SK-N-SH treated with all-trans-retinoic acid at 6 μM for 48 hours (cell line): ENCODE data around the gene ZNF488.

Source experiments
- ATAC-seq: fragments of 200-7000 bp; cut with Tn5 transposase; 3 replicates; pipeline ENCODE4 v1.9.1; 2020; ENCODE audit warnings: mild to moderate bottlenecking, moderate library complexity
- CSDC2 ChIP-seq: fragments of 250-450 bp; sonication (Bioruptor Pico); IDR thresholded peaks from 2 replicates; pipeline ENCODE4 v1.5.0; 2020; ENCODE audit warnings: mild to moderate bottlenecking, moderate library complexity
- CSRNP3 ChIP-seq: fragments of 250-450 bp; sonication (Bioruptor Pico); IDR thresholded peaks from 2 replicates; pipeline ENCODE4 v1.5.1; 2021; ENCODE audit warnings: mild to moderate bottlenecking, moderate library complexity
- GLIS3 ChIP-seq: fragments of 250-450 bp; sonication (Bioruptor Pico); IDR thresholded peaks from 2 replicates; pipeline ENCODE4 v1.5.0; 2020; ENCODE audit warnings: mild to moderate bottlenecking, moderate library complexity
- RARB ChIP-seq: fragments of 250-450 bp; sonication (Bioruptor Pico); IDR thresholded peaks from 2 replicates; pipeline ENCODE4 v1.8.0; 2021; ENCODE audit warnings: mild to moderate bottlenecking, moderate library complexity
- TCF4 ChIP-seq: fragments of 250-450 bp; sonication (Bioruptor Pico); IDR thresholded peaks from 2 replicates; pipeline ENCODE4 v1.8.0; 2021; ENCODE audit warnings: mild to moderate bottlenecking, moderate library complexity, borderline replicate concordance
- TOX ChIP-seq: fragments of 250-450 bp; sonication (Bioruptor Pico); IDR thresholded peaks from 2 replicates; pipeline ENCODE4 v1.8.0; 2021; ENCODE audit warnings: mild to moderate bottlenecking, moderate library complexity, borderline replicate concordance
- ZC3H10 ChIP-seq: fragments of 250-450 bp; sonication (Bioruptor Pico); IDR thresholded peaks from 2 replicates; pipeline ENCODE4 v1.5.1; 2021; ENCODE audit warnings: mild to moderate bottlenecking, moderate library complexity
- ZFP30 ChIP-seq: fragments of 450-650 bp; formaldehyde crosslinking; IDR thresholded peaks from 2 replicates; pipeline ENCODE4 v1.5.0; 2022; ENCODE audit warnings: mild to moderate bottlenecking, moderate library complexity
- ZNF70 ChIP-seq: fragments of 450-650 bp; formaldehyde crosslinking; IDR thresholded peaks from 2 replicates; pipeline ENCODE4 v1.5.0; 2020; ENCODE audit warnings: mild to moderate bottlenecking, moderate library complexity
- TF ChIP-seq, protein P1 (sequence below): fragments of 250-450 bp; sonication (Bioruptor Pico); IDR thresholded peaks from 2 replicates; pipeline ENCODE4 v1.8.0; 2021; ENCODE audit warnings: low read depth, mild to moderate bottlenecking, moderate library complexity, borderline replicate concordance
- TF ChIP-seq, protein P2 (sequence below): fragments of 250-450 bp; sonication (Bioruptor Pico); IDR thresholded peaks from 2 replicates; pipeline ENCODE4 v1.5.0; 2020; ENCODE audit warnings: mild to moderate bottlenecking, moderate library complexity
- TF ChIP-seq, protein P3 (sequence below): fragments of 250-450 bp; sonication (Bioruptor Pico); IDR thresholded peaks from 2 replicates; pipeline ENCODE4 v1.8.0; 2020; ENCODE audit warnings: mild to moderate bottlenecking, moderate library complexity, borderline replicate concordance

ZNF488 gene

GRCh38 chr10:47414227-47414592 is 30.1 kb upstream of the ZNF488 start (continued):
- TF ChIP-seq, protein P1, sequence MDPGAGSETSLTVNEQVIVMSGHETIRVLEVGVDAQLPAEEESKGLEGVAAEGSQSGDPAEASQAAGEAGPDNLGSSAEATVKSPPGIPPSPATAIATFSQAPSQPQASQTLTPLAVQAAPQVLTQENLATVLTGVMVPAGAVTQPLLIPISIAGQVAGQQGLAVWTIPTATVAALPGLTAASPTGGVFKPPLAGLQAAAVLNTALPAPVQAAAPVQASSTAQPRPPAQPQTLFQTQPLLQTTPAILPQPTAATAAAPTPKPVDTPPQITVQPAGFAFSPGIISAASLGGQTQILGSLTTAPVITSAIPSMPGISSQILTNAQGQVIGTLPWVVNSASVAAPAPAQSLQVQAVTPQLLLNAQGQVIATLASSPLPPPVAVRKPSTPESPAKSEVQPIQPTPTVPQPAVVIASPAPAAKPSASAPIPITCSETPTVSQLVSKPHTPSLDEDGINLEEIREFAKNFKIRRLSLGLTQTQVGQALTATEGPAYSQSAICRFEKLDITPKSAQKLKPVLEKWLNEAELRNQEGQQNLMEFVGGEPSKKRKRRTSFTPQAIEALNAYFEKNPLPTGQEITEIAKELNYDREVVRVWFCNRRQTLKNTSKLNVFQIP (CRISPR knock-in tag): no peak

DNA sequence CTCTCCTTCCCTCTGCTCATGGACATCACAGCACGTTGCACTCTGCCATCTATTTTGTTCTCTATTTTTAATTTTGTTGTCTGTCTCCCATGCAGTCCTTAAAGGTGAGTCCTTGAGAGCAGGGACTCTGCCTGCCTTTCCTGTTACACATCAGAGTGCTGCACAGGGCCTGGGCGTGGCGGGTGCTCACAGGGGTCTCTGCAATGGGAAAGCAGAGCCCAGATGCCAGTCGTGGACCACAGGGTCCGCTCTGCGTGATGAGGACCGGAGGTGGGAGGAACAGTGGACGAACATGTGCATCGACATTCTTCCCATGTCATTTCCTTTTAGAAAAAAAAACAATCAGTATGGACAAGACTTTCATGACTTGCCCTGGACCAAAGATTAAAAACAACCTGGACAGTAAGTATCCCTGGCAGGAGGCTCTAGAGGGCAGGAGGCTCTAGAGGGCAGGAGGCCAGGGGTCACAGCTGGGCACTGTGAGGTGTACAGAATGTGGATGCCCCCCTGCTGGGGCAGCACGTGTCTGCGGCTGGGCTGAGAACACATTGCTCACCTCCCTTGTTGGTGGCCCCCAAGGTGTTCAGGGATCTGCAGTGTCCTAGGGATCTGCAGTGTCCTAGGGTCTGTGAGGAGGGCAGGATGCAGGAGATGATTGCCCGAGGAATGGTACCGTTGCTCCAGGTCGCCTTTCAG is 29.6 kb upstream of the ZNF488 start:
- no peak for TF ChIP-seq TOX (CRISPR knock-in tag)
- TF ChIP-seq, protein P2, sequence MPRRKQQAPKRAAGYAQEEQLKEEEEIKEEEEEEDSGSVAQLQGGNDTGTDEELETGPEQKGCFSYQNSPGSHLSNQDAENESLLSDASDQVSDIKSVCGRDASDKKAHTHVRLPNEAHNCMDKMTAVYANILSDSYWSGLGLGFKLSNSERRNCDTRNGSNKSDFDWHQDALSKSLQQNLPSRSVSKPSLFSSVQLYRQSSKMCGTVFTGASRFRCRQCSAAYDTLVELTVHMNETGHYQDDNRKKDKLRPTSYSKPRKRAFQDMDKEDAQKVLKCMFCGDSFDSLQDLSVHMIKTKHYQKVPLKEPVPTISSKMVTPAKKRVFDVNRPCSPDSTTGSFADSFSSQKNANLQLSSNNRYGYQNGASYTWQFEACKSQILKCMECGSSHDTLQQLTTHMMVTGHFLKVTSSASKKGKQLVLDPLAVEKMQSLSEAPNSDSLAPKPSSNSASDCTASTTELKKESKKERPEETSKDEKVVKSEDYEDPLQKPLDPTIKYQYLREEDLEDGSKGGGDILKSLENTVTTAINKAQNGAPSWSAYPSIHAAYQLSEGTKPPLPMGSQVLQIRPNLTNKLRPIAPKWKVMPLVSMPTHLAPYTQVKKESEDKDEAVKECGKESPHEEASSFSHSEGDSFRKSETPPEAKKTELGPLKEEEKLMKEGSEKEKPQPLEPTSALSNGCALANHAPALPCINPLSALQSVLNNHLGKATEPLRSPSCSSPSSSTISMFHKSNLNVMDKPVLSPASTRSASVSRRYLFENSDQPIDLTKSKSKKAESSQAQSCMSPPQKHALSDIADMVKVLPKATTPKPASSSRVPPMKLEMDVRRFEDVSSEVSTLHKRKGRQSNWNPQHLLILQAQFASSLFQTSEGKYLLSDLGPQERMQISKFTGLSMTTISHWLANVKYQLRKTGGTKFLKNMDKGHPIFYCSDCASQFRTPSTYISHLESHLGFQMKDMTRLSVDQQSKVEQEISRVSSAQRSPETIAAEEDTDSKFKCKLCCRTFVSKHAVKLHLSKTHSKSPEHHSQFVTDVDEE (CRISPR knock-in tag): no peak
- TF ChIP-seq ZNF70: no peak
- TF ChIP-seq, protein P1 (CRISPR knock-in tag): no peak
- no peak for TF ChIP-seq RARB (CRISPR knock-in tag)
- ATAC-seq: no peak

GRCh38 chr10:47412869-47413268 is 28.8 kb upstream of the ZNF488 start:
- TF ChIP-seq ZFP30 (CRISPR knock-in tag): no peak
- no peak for TF ChIP-seq TCF4
- no peak for TF ChIP-seq RARB (CRISPR knock-in tag)
- no peak for ATAC-seq

- no peak for ATAC-seq
- no peak for TF ChIP-seq GLIS3 (CRISPR knock-in tag)
- no peak for TF ChIP-seq CSRNP3 (CRISPR knock-in tag)
- TF ChIP-seq, protein P1 (CRISPR knock-in tag): no peak
- TF ChIP-seq CSDC2: no peak
- no peak for TF ChIP-seq ZC3H10 (CRISPR knock-in tag)
- TF ChIP-seq, all 23 proteins: peak for 0
Observed at GRCh38 chr10:47412177-47412730, 28.2 kb upstream of the ZNF488 start.

DNA sequence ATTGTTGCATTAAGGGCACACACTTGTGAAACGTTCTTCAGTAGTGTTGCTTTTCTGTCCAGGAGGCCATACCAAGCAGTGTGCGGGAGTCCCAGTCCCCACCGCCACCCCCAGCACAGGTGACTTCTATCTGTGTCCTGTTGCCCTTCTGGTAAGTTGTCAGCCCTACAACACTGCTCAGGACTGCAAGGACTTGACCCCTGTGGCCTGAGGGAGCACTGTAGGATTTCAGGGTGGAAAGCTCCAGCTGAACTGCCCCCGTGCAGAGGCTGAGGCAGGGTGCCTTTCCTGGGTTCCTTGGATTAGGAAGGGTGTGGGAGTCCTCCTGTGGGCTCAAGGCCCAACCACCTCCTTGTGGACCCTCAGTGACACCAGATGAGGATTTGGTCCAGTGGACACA is 26.8 kb upstream of the ZNF488 start:
- TF ChIP-seq, protein P3, sequence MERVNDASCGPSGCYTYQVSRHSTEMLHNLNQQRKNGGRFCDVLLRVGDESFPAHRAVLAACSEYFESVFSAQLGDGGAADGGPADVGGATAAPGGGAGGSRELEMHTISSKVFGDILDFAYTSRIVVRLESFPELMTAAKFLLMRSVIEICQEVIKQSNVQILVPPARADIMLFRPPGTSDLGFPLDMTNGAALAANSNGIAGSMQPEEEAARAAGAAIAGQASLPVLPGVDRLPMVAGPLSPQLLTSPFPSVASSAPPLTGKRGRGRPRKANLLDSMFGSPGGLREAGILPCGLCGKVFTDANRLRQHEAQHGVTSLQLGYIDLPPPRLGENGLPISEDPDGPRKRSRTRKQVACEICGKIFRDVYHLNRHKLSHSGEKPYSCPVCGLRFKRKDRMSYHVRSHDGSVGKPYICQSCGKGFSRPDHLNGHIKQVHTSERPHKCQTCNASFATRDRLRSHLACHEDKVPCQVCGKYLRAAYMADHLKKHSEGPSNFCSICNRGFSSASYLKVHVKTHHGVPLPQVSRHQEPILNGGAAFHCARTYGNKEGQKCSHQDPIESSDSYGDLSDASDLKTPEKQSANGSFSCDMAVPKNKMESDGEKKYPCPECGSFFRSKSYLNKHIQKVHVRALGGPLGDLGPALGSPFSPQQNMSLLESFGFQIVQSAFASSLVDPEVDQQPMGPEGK (CRISPR knock-in tag): no peak
- no peak for ATAC-seq
